HepG2 (cell line): Measurements from ENCODE around the gene VEZT. TPM values are rescaled to one million over a fixed set of nuclear protein-coding genes. Genes with fewer than 3 reads are reported as not detected.

Experiments used
- ATAC-seq: fragments of 200-7000 bp; cut with Tn5 transposase; 3 replicates; pipeline ENCODE4 v1.9.1; 2020; ENCODE audit warnings: mild to moderate bottlenecking, moderate library complexity
- BruUV-seq: library from RNA; stranded (reverse); fragments of 400-500 nt; replicated peaks from 2 replicates; lab custom pipeline; 2021; lab: Mats Ljungman, UMichigan
- CTCF ChIA-PET: fragments of 300-600 bp; formaldehyde crosslinking; extraction: SDS; loops from one replicate; lab custom pipeline; 2021; ENCODE audit warnings: low total read pairs, inconsistent platforms, low intra/inter-chr PET ratio; lab: Yijun Ruan, JAX
- POLR2A ChIA-PET: fragments of 350-600 bp; sonication (Branson Sonifier 250); formaldehyde crosslinking; loops from one replicate; lab custom pipeline; 2020; ENCODE audit warnings: antibody characterized with exemption, inconsistent platforms; lab: Yijun Ruan, JAX
- DNase-seq: peaks from one replicate; pipeline ENCODE4 v3.0.0-alpha.2; 2015; ENCODE audit warnings: low spot score
- FAIRE-seq: peaks from 3 replicates; lab custom pipeline; 2011; peaks lifted over from hg19 to GRCh38; lab: Jason Lieb, UNC
- H2AFZ ChIP-seq: one replicate; pipeline ENCODE4 v1.6.1; 2011; ENCODE audit warnings: low read length, inconsistent platforms
- H3K27ac ChIP-seq: fragments of 300-600 bp; 3 replicates; pipeline ENCODE4 v1.8.0; 2011; ENCODE audit warnings: mixed run types, mild to moderate bottlenecking, mixed read lengths, low read length, inconsistent platforms; ENCODE audit not compliant: insufficient read depth; ENCODE audit errors: extremely low read length
- H3K27me3 ChIP-seq, 2 experiments: fragments of 200-600 bp in 1 of 2; 2 replicates in 1 of 2; 3 replicates in 1 of 2; pipeline versions ENCODE4 v1.6.0 to v1.8.0; 2011; ENCODE audit warnings: low read length in 2 of 2, mild to moderate bottlenecking in 2 of 2, moderate library complexity in 2 of 2, inconsistent platforms in 1 of 2; ENCODE audit not compliant: insufficient read depth in 2 of 2, control insufficient read depth in 1 of 2
- H3K36me3 ChIP-seq, 2 experiments: fragments of 200-600 bp in 1 of 2; replicated peaks in 1 of 2; 2 replicates in 1 of 2; 3 replicates in 1 of 2; pipeline versions ENCODE4 v1.5.1 to v1.8.0; 2011; ENCODE audit warnings: low read length in 2 of 2, inconsistent platforms in 1 of 2; ENCODE audit not compliant: insufficient read depth in 2 of 2, control insufficient read depth in 1 of 2
- H3K4me1 ChIP-seq: 2 replicates; pipeline ENCODE4 v1.5.1; 2012; ENCODE audit warnings: low read length, inconsistent platforms; ENCODE audit not compliant: insufficient read depth
- H3K4me2 ChIP-seq: 2 replicates; pipeline ENCODE4 v1.6.0; 2011; ENCODE audit warnings: low read depth, low read length, inconsistent platforms
- H3K4me3 ChIP-seq, 3 experiments: fragments of 200-600 bp in 1 of 3; sonication (generic), shearing (Covaris generic) in 1 of 3; replicated peaks in 1 of 3; 2 replicates each; pipeline ENCODE4 v1.5.1; 2011 to 2016; ENCODE audit warnings: low read length in 3 of 3, inconsistent platforms in 2 of 3, low read depth in 2 of 3, mild to moderate bottlenecking in 2 of 3, control low read depth in 1 of 3, mixed read lengths in 1 of 3; ENCODE audit not compliant: insufficient read depth in 1 of 3
- H3K79me2 ChIP-seq: one replicate; pipeline ENCODE4 v1.6.1; 2011; ENCODE audit warnings: low read length, inconsistent platforms; ENCODE audit not compliant: insufficient read depth
- H3K9ac ChIP-seq: 2 replicates; pipeline ENCODE4 v1.6.0; 2011; ENCODE audit warnings: mild to moderate bottlenecking, low read depth, low read length, inconsistent platforms; ENCODE audit not compliant: insufficient read depth
- H3K9me3 ChIP-seq: 2 replicates; pipeline ENCODE4 v1.5.1; 2012; ENCODE audit warnings: mild to moderate bottlenecking, low read length
- H4K20me1 ChIP-seq: 2 replicates; pipeline ENCODE4 v1.6.0; 2011; ENCODE audit warnings: inconsistent platforms, mild to moderate bottlenecking, low read length, moderate library complexity; ENCODE audit not compliant: insufficient read depth
- MAFF ChIP-seq: IDR thresholded peaks from 2 replicates; pipeline ENCODE4 v1.6.1; 2011; ENCODE audit warnings: low read depth, low read length, improper control_type of control experiment
- MAFK ChIP-seq, 2 experiments: IDR thresholded peaks in 1 of 2; conservative IDR thresholded peaks in 1 of 2; 2 replicates each; pipeline ENCODE4 v1.6.1; 2011; ENCODE audit warnings: improper control_type of control experiment in 2 of 2, low read length in 2 of 2
- MBD4 ChIP-seq: IDR thresholded peaks from 2 replicates; pipeline ENCODE4 v1.6.1; 2012; ENCODE audit warnings: low read length, inconsistent platforms, borderline replicate concordance
- ZFX ChIP-seq: sonication (generic); formaldehyde crosslinking; IDR thresholded peaks from 2 replicates; pipeline ENCODE4 v1.4.0; 2020; ENCODE audit warnings: mild to moderate bottlenecking, low read depth, missing genetic modification reagents, moderate library complexity
- WGBS: methylation state at CpG from one replicate; pipeline ENCODE4 v1.1.6; 2017; ENCODE audit warnings: low lambda C conversion rate; 5-methylcytosine and 5-hydroxymethylcytosine counted together
- in situ Hi-C: cut with HindIII; loops from 2 replicates; pipeline ENCODE4 v1.10.0; 2017; ENCODE audit warnings: low pct_unique_long_range_greater_than_20kb; ENCODE audit not compliant: extremely low pct_ligation_motif_present
- intact Hi-C: fragments of 100-400 bp; cut with micrococcal nuclease; formaldehyde crosslinking; loops from one replicate; pipeline ENCODE4 v1.10.0; 2022; ENCODE audit not compliant: unreplicated experiment
- polyA plus RNA-seq, 8 experiments: library from polyadenylated mRNA; depleted of rRNA in 3 of 8; stranded (reverse) in 7 of 8; unstranded in 1 of 8; fragments of >200 nt; fragmentation: Illumina TruSeq in 4 of 8; extraction: Trizol in 4 of 8; gene quantifications; 2 replicates each; pipeline versions ENCODE4 v1.2.1 to v1.2.3, GENCODE V29; 2011 to 2016; ENCODE audit warnings: low read depth in 4 of 8, missing spikeins in 1 of 8, mixed read lengths in 1 of 8; ENCODE audit not compliant: insufficient read depth in 1 of 8
- total RNA-seq, 5 experiments: library from RNA; depleted of rRNA; stranded (reverse); fragments of >200 nt; fragmentation: Illumina TruSeq; extraction: Trizol; gene quantifications; 2 replicates each; pipeline ENCODE4 v1.2.3, GENCODE V29; 2016; ENCODE audit warnings: low read depth in 1 of 5
- TF ChIP-seq, protein P1 (sequence below): sonication (generic); formaldehyde crosslinking; IDR thresholded peaks from 2 replicates; pipeline ENCODE4 v1.8.0; 2022; ENCODE audit warnings: missing genetic modification reagents, mild to moderate bottlenecking, moderate library complexity, borderline replicate concordance

VEZT gene
- total and polyA plus RNA-seq, 2 of the 13 experiments (the other 11 are each of a cell fraction or from before 2014, with no cell fraction given), result 35.5 to 51.6 TPM

DNA sequence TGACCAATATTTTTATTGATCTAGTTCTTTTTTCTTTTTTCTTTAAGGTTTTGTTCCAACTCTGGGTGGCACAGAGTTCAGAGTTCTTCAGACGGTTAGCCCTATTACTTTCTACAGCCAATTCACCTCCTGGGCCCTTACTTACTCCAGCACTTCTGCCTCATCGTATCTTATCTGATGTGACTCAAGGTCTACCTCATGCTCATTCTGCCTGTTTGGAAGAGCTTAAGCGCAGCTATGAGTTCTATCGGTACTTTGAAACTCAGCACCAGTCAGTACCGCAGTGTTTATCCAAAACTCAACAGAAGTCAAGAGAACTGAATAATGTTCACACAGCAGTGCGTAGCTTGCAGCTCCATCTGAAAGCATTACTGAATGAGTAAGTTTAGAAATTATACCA is 64.7 kb downstream of the VEZT start (continued):
- no peak for TF ChIP-seq MBD4
- TF ChIP-seq, protein P1, sequence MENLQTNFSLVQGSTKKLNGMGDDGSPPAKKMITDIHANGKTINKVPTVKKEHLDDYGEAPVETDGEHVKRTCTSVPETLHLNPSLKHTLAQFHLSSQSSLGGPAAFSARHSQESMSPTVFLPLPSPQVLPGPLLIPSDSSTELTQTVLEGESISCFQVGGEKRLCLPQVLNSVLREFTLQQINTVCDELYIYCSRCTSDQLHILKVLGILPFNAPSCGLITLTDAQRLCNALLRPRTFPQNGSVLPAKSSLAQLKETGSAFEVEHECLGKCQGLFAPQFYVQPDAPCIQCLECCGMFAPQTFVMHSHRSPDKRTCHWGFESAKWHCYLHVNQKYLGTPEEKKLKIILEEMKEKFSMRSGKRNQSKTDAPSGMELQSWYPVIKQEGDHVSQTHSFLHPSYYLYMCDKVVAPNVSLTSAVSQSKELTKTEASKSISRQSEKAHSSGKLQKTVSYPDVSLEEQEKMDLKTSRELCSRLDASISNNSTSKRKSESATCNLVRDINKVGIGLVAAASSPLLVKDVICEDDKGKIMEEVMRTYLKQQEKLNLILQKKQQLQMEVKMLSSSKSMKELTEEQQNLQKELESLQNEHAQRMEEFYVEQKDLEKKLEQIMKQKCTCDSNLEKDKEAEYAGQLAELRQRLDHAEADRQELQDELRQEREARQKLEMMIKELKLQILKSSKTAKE (CRISPR knock-in tag), result no peak

DNA sequence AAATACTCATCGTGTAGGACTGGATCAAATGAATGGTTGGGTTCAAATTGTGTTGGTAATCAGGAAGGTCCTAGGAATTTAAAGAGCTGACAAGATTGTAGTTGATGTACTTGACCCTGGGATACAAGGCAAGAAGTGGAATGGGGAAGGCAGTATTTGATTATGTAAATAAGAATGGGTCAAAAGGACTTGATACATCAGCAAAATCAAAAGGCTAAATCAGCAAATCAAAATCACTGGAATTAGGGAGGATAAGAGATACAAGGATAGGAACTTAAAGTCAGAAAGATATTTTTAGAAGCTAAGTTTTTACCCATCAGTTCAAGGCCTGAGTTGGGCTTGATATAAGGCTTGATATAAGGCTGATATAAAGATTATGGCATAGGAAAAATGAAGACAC is 65.8 kb downstream of the VEZT start:
- Histone ChIP-seq H3K4me3 (no peak overlapping the region), H3K4me1 (no peaks in the 10 kb centered on the region), H3K27me3 (no peaks in the 10 kb centered on the region), H3K9me3 (no peaks in the 10 kb centered on the region), H3K27ac (no peak overlapping the region), H3K79me2 (no peaks in the 10 kb centered on the region), H3K36me3 (peaks cover 6 to 23% of the 10 kb centered on the region in 2 experiments), H4K20me1 (no peaks in the 10 kb centered on the region), H3K4me2 (no peak overlapping the region), H3K9ac (no peak overlapping the region), H2AFZ (no peak overlapping the region)
- no peak for TF ChIP-seq ZFX
- peak; percentile 10 to 55; a peak in 2 of 4 replicates for TF ChIP-seq MAFK (conservative IDR thresholded peaks at IDR 0.05 in 1 of 2, IDR thresholded peaks at IDR 0.05 in 1 of 2; ENCODE audit: low read length in 2 of 2)
- peak; percentile 43; the same call in 1 of the 2 replicates for TF ChIP-seq MAFF
- TSS peak; percentile 35 for BruUV-seq
- 95% methylated on average over 1 of the region's 1 CpG for whole genome bisulfite sequencing
- ChIA-PET CTCF (no interaction called here), POLR2A (no interaction called here)
- intact Hi-C loops, result no loop called here
- FAIRE-seq (no peak), ATAC-seq (no peak), DNase-seq (no peak)
- in situ Hi-C loops, result no loop called here
